GM03348 (cell line): ENCODE data around the gene PAGR1.
"Not testable (repeated sequence)": the region's sequence is repeated elsewhere in the genome, so short reads cannot be mapped to it uniquely, and the experiment has no call there.

Source experiments
- DNase-seq: peaks from one replicate; pipeline ENCODE4 v3.0.0; 2012; ENCODE audit warnings: low spot score

PAGR1 gene

DNA sequence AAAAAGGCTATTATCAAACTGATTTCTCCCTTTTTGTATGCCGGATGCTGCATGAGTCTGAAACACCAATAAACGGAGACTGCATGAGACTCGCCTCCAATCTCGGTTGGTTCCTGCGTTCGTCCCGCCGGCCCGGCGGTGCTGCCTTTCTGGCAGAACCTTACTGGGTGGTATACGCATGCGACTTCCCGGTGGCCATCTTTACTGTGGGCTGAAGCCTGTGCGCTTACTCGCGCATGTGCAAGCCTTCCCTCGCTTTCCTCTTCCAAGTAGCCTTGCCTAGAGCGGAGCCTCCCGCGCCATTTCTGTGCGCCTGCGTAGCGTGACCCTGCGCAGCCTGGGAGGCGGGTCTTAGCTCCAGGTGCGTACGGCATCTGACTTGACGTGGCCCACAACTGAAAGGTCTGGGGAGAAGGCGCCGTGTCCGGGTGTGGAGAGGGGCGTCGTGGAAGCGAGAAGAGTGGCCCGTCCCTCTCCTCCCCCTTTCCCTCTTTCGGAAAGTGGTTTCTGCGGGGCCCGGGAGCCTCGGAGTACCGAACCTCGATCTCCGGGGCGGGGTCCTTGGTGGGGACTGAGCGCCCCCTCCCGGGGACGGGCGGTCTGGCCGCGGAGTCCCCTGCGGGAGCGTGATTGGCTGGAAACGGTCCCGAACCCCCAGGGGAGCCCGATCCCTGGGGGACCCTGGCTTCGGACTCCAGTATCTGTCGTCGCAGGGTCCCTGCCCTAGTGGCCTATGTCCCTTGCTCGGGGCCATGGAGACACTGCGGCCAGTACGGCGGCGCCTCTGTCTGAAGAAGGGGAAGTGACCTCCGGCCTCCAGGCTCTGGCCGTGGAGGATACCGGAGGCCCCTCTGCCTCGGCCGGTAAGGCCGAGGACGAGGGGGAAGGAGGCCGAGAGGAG, at the start of gene PAGR1:
Gene PAGR1 (plus strand): TSS at position 360 of the 901 bp plus-strand sequence. CDS start 374 bp downstream, at position 734.
- DNase-seq = peak; percentile 94

GRCh38 chr16:29766571-29766970, 49.4 kb upstream of the PAGR1 start:
- DNase-seq = no peak

DNA sequence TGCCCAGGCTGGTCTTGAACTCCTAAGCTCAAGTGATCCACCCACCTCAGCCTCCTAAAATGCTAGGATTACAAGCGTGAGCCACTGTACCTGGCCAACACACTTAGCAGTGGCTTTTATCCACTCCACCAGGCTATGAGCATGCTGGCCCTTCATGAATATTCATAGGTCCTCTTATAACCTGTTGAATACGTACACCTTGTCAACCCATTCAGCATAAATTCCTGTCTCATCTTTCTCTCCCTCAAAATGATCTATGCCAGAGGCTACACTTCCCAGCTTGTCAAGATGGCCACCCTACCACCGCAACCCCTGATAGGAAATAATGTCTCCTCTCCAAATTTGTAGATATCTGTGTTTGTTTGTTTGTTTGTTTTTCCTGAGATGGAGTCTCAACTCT, 48.9 kb upstream of the PAGR1 start:
- no peak for DNase-seq

DNA sequence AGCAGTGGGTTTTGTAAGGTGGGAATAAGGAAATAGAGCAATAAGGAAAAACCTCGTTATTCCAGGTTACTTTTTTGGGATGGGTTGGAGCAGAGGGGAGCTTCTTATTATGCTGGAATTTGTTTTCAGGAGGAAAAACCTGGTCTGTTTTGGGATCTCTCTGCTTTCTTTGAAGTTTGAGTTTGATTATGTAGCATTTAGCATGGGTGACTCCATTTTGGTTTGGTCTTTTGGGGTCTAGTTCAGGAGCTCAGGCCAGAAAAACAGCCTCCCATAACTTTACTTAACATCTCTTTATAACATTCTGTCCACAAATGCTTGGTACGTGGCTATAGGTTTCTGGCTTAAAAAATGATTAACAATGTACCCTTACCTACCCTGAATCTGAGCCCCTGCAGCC, 46.4 kb upstream of the PAGR1 start:
- DNase-seq = no peak

- DNase-seq = no peak
Observed at GRCh38 chr16:29770250-29770929, 45.6 kb upstream of the PAGR1 start.

GRCh38 chr16:29772330-29772729, 43.6 kb upstream of the PAGR1 start:
- not testable (repeated sequence) for DNase-seq

DNA sequence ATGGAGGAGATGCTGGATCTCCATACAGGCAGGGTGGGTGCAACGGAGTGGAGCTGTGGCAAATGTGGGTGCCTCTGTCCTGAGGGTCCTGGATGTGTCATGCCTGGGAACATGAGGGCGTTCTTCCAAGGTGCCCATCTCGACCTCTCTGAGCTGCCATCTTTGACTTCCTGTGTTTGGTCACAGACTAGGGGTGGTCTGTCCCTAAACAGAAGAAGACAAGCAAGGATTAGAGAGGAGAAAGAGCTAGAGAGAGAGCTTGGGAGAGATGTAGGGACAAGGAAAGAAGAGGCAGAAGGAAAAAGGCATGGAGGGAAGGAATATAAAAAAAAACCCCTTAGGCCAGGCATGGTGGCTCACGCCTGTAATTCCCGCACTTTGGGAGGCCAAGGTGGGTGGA, 41.2 kb upstream of the PAGR1 start:
- no peak for DNase-seq

DNA sequence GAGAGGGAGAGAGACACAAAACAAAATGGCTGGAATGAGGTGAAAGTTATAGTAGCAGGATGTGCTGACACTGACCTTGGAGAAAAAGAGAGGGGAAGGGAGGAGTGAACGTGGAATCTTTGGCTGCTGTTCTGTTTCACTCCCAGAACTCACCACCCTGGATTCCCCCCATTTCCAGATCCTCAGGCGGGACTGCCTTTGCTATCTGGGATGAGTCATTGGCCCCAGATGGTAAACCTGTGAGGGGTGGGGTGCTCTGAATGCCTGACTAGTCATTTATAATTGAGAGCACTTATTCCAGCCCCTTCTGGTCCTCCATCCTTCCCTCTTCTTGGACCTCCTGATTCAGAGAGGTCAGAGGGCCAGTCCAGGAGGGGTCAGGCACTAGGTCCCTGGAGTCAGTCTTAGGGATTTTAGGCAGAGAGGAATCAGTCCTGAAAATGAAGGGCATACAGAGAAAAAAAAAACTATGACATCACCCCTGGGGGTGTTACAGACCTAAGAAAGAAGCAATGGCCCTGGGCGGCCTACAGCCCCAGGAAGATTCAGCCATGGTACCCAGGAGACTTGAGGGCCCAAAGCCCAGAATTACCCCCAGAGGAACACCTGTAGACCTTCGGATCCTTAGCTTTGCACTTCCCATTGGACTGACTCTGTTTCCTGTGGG, 40.1 kb upstream of the PAGR1 start:
- peak; percentile 31 for DNase-seq

DNA sequence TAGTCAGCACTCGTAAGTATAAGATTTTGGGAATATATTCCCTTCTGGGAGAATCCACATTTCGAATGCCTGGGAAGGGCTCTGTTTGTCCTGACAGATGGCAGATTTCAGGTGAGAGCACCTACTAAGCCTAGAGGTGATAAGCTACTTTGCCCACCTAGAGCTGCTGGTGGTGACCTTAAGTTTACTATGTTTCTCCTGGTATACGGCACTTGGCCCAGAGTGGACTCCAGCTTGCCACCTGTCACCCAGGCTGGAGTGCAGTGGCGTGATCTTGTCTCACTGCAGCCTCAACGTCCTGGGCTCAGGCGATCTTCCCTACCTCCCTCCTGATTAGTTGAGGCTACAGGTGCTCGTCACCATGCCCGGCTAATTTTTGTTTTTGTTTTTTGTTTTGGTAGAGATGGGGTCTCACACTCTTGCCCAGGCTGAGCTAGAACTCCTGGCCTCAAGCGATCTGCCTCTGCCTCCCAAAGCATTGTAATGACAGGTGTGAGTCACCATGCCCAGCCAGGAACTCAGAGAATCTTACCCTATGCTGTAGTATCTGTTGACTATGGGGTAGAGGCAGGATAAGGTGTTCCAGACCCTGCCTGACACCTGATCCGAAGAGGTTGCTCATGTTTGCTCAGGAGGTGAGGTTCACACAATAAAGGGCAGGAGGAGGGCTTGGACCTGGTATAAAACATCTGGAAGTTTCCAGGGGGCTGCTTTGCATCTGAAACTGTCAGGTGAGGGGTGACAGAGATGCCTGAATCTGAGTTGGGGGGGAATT, 38.2 kb upstream of the PAGR1 start, which contains the start of gene ZG16:
Gene ZG16 (plus strand): TSS at position 681 of the 775 bp plus-strand sequence. CDS start 1,011 bp downstream, outside the sequence.
- DNase-seq = no peak

- no peak for DNase-seq
Observed at GRCh38 chr16:29779474-29779873, 36.5 kb upstream of the PAGR1 start.

DNA sequence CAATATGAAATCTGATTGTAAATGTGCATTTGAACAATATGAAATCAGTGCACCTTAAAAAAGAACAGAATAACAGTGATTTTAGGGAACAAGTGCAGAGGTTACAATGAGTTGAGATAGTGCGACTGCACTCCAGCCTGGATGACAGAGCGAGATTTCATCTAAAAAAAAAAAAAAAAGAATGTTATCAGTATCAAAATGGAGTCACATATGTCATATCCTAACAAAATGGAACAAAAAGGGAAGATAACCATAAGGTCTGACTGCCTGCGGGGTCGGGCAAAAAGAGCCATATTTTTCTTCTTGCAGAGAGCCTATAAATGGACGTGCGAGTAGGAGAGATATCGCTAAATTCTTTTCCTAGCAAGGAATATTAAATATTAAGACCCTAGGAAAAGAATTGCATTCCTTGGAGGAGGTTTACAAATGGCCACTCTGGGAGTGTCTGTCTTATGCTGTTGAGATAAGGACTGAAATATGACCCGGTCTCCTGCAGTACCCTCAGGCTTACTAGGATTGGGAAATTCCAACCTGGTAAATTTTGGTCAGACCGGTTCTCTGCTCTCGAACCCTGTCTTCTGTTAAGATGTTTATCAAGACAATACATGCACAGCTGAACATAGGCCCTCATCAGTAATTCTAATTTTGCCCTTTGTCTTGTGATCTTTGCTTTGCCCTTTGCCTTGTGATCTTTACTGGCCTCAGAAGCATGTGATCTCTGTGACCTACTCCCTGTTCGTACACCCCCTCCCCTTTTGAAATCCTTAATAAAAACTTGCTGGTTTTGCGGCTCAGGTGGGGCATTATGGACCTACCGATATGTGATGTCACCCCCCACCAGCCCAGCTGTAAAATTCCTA, 32.6 kb upstream of the PAGR1 start:
- DNase-seq = not testable (repeated sequence)

- no peak for DNase-seq
Observed at GRCh38 chr16:29784157-29784556, 31.8 kb upstream of the PAGR1 start.

GRCh38 chr16:29784901-29785500, 31.0 kb upstream of the PAGR1 start:
- peak; percentile 85 for DNase-seq

DNA sequence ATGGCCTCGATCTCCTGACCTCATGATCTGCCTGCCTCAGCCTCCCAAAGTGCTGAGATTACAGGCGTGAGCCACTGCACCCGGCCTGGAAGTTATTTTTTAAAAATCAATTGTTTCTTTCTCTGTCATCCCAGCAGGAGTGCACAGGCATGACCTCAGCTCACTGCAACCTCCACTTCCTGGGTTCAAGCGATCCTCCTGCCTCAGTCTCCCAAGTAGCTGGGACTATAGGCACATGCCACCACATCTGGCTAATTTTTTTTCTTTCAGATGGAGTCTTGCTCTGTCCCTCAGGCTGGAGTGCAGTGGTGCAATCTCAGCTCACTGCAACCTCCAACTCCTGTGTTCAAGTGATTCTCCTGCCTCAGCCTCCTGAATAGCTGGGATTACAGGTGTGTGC, 28.8 kb upstream of the PAGR1 start:
- not testable (repeated sequence) for DNase-seq

DNA sequence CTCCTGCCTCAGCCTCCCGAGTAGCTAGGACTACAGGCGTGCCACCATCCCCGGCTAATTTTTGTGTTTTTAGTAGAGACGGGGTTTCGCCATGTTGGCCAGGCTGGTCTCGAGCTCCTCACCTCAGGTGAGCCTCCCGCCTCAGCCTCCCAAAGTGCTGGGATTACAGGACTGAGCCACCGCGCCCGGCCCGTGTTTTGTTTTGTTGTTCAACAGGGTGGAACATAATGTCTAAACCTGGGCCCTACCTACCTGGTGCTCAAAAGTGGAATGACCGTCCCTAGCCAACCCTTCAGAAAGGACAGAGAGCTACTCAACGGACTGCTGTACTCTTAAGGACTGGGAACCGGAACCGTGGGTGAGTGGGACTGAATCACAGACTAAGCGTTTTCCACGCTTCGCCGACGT, 26.2 kb upstream of the PAGR1 start:
- no peak for DNase-seq

DNA sequence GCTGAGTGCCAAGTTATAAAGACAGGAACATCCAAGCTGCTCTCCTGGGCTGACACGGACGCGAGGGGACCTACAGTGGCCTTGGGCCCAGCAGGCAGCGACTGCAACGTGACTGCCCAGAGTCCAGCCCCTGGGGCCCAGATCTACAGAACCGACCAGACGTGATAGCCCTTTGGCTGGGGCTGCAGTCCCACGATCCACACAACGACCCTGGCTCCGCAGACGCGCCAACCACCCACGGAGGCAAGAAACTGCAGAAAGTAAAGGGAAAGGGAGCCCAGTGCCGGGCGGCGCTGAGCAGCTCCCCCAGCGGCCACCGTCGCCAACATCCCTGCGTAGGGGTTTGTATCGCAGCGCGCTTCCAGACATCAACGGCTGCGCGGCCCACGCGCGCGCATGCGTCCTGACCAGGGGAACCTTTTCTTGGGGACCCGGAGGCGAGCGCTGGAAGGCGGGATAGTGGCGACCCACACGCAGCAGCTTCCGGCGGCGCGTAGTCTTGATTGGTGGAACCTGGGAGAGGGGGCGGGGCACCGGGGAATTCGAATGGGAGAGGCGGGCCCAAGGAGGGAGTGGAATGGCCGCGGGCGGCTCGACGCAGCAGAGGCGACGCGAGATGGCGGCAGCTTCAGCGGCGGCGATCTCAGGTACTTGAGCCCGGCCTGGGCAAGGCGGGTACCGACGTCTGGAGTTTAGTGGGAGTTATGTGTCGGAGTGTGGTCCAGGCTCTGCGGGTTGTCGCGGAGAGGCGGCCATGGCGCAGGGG, 25.6 kb upstream of the PAGR1 start, which contains the start of gene KIF22:
Gene KIF22 (plus strand): TSS at position 569 of the 766 bp plus-strand sequence. CDS start 9 bp downstream, at position 578.
- DNase-seq = peak; percentile 99

GRCh38 chr16:29790949-29791844, 24.8 kb upstream of the PAGR1 start:
- peak; percentile 14 for DNase-seq
